H4 (cell line): ENCODE data around the gene OPA3. TPM values are rescaled to one million over a fixed set of nuclear protein-coding genes. Genes with fewer than 3 reads are reported as not detected.

Experiments
- DNase-seq: peaks from one replicate; pipeline ENCODE4 v3.0.0-alpha.2; 2015; ENCODE audit warnings: low spot score
- total RNA-seq: library from RNA; depleted of rRNA; stranded (reverse); fragments of >200 nt; shearing (Covaris generic); gene quantifications from 2 replicates; pipeline ENCODE4 v1.2.3, GENCODE V29; 2014; rRNA removed

OPA3 gene
- total RNA-seq, 1 experiment from 2014 or later = 4.8 TPM

DNA sequence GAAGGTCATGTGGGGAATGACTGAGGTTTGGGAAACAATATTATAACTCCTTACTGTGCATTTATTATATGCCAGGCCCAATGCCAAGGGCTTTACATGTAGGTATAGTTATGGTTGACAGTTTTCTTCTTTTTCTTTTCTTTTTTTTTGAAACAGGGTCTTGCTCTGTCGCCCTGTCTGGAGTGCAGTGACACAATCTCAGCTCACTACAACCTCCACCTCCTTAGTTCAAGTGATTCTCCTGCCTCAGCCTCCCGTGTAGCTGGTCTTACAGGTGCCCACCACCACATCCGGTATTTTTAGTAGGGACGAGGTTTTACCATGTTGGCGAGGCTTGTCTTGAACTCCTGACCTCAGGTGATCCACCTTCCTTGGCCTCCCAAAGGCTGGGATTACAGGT lies 101.6 kb downstream of the OPA3 start:
- DNase-seq = no peak

DNA sequence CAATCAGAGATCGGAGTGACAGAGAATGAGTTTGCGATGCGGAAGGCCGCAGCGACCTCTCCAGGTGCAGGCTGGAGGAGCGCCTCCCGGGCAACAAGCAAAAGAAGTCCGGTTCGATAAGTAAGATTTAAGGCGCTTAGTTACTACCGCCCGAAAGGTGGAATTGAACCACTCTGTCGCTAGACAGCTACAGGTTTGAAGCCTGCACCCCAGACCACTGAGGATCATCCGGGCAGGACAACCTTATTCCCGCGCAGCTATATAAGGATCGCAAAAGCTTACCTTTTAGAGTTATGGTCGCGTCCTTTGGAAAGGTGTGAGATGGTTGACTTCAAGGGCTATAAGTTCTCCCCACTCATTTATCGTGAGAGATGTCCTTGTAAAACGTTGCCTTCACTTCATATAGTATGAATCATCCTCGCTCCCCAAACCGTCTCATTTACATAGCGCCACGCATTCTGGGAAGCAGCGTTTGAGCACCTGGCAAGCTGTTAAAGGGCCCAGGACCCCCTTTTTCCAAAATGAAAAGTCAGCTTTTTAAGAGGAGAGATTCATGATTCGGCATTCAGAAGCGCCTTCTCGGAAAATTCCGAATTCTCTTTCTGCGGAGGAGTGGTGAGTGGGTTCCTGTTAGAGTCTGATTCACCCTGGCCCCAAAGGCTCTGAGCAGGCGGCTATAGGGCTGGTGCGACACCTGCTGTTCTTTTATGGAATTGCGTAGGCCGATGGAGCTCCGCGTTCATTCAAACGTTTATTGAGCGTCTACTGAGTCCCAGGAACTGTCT lies 106.0 kb downstream of the OPA3 start:
- DNase-seq = peak; percentile 93

DNA sequence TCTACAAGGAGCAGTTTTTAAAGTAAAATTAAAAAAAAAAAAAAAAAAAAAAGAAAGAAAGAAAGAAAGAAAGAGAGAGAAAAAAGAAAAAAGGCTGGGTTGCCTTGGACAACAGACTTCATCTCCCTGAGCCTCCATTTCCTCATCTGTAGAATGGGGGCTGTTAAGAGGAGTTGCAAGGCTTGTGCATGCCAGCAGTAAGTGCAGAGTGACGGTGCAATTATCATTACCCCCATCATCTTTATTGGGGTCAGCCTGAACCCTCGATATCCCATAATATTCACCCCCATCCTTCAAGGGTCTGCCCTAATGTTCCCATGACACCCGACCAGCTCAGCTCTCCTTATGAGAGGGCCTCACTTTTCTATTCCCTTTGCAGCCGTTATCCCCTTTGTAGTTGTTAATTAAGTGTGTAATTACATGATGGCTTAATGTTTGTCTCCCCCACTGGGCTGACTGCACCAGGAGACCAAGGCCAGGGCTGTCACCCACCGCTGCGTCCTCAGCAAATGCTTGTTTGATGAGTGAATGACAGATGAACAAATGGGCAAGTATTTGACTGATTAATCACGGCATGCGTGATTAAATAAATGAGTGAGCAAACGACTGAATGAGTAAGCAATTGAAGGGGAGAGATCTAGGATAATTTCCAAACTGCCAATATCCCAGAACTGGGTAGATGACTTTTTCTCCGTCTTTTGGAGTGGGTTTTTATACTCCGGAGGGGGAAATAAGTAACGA lies 106.7 kb downstream of the OPA3 start:
- no peak for DNase-seq

Other genes starting within 250 kb of the OPA3 start
- gene KLC3, start 244.1 kb downstream of the OPA3 start, total RNA-seq = 0.72 TPM in 1 of 2 replicates, not detected in the other
- 4.6 and 8.3 TPM in 2 replicates for gene ERCC2, start 214.2 kb downstream of the OPA3 start, total RNA-seq
- 0.14 and 1.1 TPM in 2 replicates for gene PPP1R13L, start 179.7 kb downstream of the OPA3 start, total RNA-seq
- 6.8 and 9.0 TPM in 2 replicates for gene POLR1G, start 178.2 kb downstream of the OPA3 start, total RNA-seq
- 49.3 and 84.0 TPM in 2 replicates for gene ERCC1, start 160.9 kb downstream of the OPA3 start, total RNA-seq
- 1.2 TPM in 1 of 2 replicates, not detected in the other for gene FOSB, start 116.8 kb downstream of the OPA3 start, total RNA-seq
- gene RTN2, start 87.8 kb downstream of the OPA3 start, total RNA-seq = 3.5 and 6.1 TPM in 2 replicates
- 0.21 and 1.1 TPM in 2 replicates for gene PPM1N, start 86.4 kb downstream of the OPA3 start, total RNA-seq
- gene VASP, start 77.3 kb downstream of the OPA3 start, total RNA-seq = 29.1 and 43.5 TPM in 2 replicates
- not detected in 2 replicates for gene GPR4, start 17.4 kb upstream of the OPA3 start, total RNA-seq
- 5.1 and 11.7 TPM in 2 replicates for gene EML2, start 54.6 kb upstream of the OPA3 start, total RNA-seq
- not detected in 2 replicates for gene GIPR, start 83.4 kb upstream of the OPA3 start, total RNA-seq
- 318 and 326 TPM in 2 replicates for gene SNRPD2, start 107.2 kb upstream of the OPA3 start, total RNA-seq
- gene QPCTL, start 107.9 kb upstream of the OPA3 start, total RNA-seq = 5.4 and 5.9 TPM in 2 replicates
- 2.3 and 2.8 TPM in 2 replicates for gene FBXO46, start 146.1 kb upstream of the OPA3 start, total RNA-seq
- gene MEIOSIN, start 148.6 kb upstream of the OPA3 start, total RNA-seq = not detected in 2 replicates
- gene SIX5, start 184.4 kb upstream of the OPA3 start, total RNA-seq = 2.9 and 3.2 TPM in 2 replicates
- gene DMPK, start 197.7 kb upstream of the OPA3 start, total RNA-seq = 1.6 and 2.2 TPM in 2 replicates
- gene DMWD, start 208.0 kb upstream of the OPA3 start, total RNA-seq = 5.9 and 7.8 TPM in 2 replicates
- not detected in 2 replicates for gene RSPH6A, start 230.5 kb upstream of the OPA3 start, total RNA-seq